ENCODE measurements around the gene SFT2D3.

The SFT2D3 gene

GRCh38 chr2:127683056-127683455 lies 18.2 kb upstream of the SFT2D3 start:
- no peak for DNase-seq

- no peak for DNase-seq
These were observed 17.5 kb upstream of the SFT2D3 start for GRCh38 chr2:127683757-127684156.

- DNase-seq = no peak
These were observed 15.8 kb upstream of the SFT2D3 start for GRCh38 chr2:127685410-127686080.

GRCh38 chr2:127688405-127688804 lies 12.9 kb upstream of the SFT2D3 start:
- no peak for DNase-seq

GRCh38 chr2:127690696-127691095 lies 10.6 kb upstream of the SFT2D3 start:
- DNase-seq = no peak

- DNase-seq = no peak
These were observed 6.3 kb upstream of the SFT2D3 start for GRCh38 chr2:127694986-127695385.

GRCh38 chr2:127695491-127696472 lies 5.5 kb upstream of the SFT2D3 start:
- DNase-seq = no peak

- no peak for DNase-seq
These were observed 3.7 kb upstream of the SFT2D3 start for GRCh38 chr2:127697482-127698180.

GRCh38 chr2:127698553-127699355 lies 2.5 kb upstream of the SFT2D3 start:
- DNase-seq = no peak

- DNase-seq = no peak
These were observed 637 bp upstream of the SFT2D3 start for GRCh38 chr2:127700527-127701192.

- DNase-seq = peak; percentile 85
These were observed 526 bp downstream of the SFT2D3 start for GRCh38 chr2:127701651-127702394.

GRCh38 chr2:127702395-127703009 lies 1.2 kb downstream of the SFT2D3 start:
- DNase-seq = no peak

- no peak for DNase-seq
These were observed 2.0 kb downstream of the SFT2D3 start for GRCh38 chr2:127703282-127703681.

GRCh38 chr2:127704641-127705390 lies 3.5 kb downstream of the SFT2D3 start:
- DNase-seq = no peak

- DNase-seq = no peak
These were observed 4.2 kb downstream of the SFT2D3 start for GRCh38 chr2:127705391-127706065.

- DNase-seq = no peak
These were observed 5.1 kb downstream of the SFT2D3 start for GRCh38 chr2:127706215-127706990.

- DNase-seq = no peak
These were observed 6.8 kb downstream of the SFT2D3 start for GRCh38 chr2:127707890-127708648.

- no peak for DNase-seq
These were observed 8.0 kb downstream of the SFT2D3 start for GRCh38 chr2:127709336-127709735.
